Measurements from ENCODE around the gene KCNRG.
A peak's percentile ranks its signal among the peaks of the same experiment; 100 is the strongest.

The KCNRG gene

GRCh38 chr13:50011461-50011860, 3.8 kb upstream of the KCNRG start:
- FAIRE-seq, result no peak
- no peak for DNase-seq (ENCODE audit: insufficient read length, low spot score)
- no peak for TF ChIP-seq CTCF (IDR thresholded peaks at IDR 0.05; ENCODE audit: insufficient read depth, missing control alignments)

GRCh38 chr13:50012396-50013169, 2.7 kb upstream of the KCNRG start:
- no peak for DNase-seq (ENCODE audit: insufficient read length, low spot score)
- TF ChIP-seq CTCF (IDR thresholded peaks at IDR 0.05; ENCODE audit: insufficient read depth, missing control alignments), result no peak
- peak; percentile 56 for FAIRE-seq

- FAIRE-seq (peak; percentile 70), DNase-seq (ENCODE audit: insufficient read length, low spot score) (no peak)
- TF ChIP-seq CTCF (IDR thresholded peaks at IDR 0.05; ENCODE audit: insufficient read depth, missing control alignments), result no peak
Measured at GRCh38 chr13:50014386-50014785, 858 bp upstream of the KCNRG start.

- no peak for DNase-seq (ENCODE audit: insufficient read length, low spot score)
- FAIRE-seq, result no peak
- TF ChIP-seq CTCF (IDR thresholded peaks at IDR 0.05; ENCODE audit: insufficient read depth, missing control alignments), result no peak
Measured at GRCh38 chr13:50015750-50016149, 506 bp downstream of the KCNRG start.

GRCh38 chr13:50016444-50016843, 1.2 kb downstream of the KCNRG start:
- FAIRE-seq, result no peak

GRCh38 chr13:50017819-50018218, 2.6 kb downstream of the KCNRG start:
- no peak for TF ChIP-seq CTCF (IDR thresholded peaks at IDR 0.05; ENCODE audit: insufficient read depth, missing control alignments)
- DNase-seq (ENCODE audit: insufficient read length, low spot score) (no peak), FAIRE-seq (no peak)

More at GRCh38 chr13:50016444-50016843, 1.2 kb downstream of the KCNRG start:
- no peak for DNase-seq (ENCODE audit: insufficient read length, low spot score)
- TF ChIP-seq CTCF (IDR thresholded peaks at IDR 0.05; ENCODE audit: insufficient read depth, missing control alignments), result no peak

GRCh38 chr13:50025436-50025835, 10.2 kb downstream of the KCNRG start:
- DNase-seq (ENCODE audit: insufficient read length, low spot score) (no peak), FAIRE-seq (no peak)
- TF ChIP-seq CTCF (IDR thresholded peaks at IDR 0.05; ENCODE audit: insufficient read depth, missing control alignments), result no peak

Measured in D721Med (cell line).